Fibroblast of lung (primary cell): ENCODE data around the gene SRGAP2B. TPM values are rescaled to one million over a fixed set of nuclear protein-coding genes. Genes with fewer than 3 reads are reported as not detected.
"Not testable (repeated sequence)": the region's sequence is repeated elsewhere in the genome, so short reads cannot be mapped to it uniquely, and the experiment has no call there.

Source experiments
- DNase-seq, 2 donors: peaks; one replicate each; pipeline versions ENCODE4 v3.0.0 to v3.0.0-alpha.2; 2010; ENCODE audit warnings: low read depth in 2 of 2
- H2AFZ ChIP-seq: 2 replicates; pipeline ENCODE4 v1.5.1; 2012; ENCODE audit warnings: low read length, control low read depth, inconsistent platforms
- H3K27ac ChIP-seq: 2 replicates; pipeline ENCODE4 v1.5.1; 2011; ENCODE audit warnings: low read length, control low read depth; ENCODE audit not compliant: insufficient read depth
- H3K27me3 ChIP-seq: 2 replicates; pipeline ENCODE4 v1.5.1; 2011; ENCODE audit warnings: mild to moderate bottlenecking, low read length; ENCODE audit not compliant: control insufficient read depth, insufficient read depth
- H3K36me3 ChIP-seq: 2 replicates; pipeline ENCODE4 v1.5.1; 2011; ENCODE audit warnings: low read length; ENCODE audit not compliant: control insufficient read depth, insufficient read depth
- H3K4me1 ChIP-seq: 2 replicates; pipeline ENCODE4 v1.5.1; 2011; ENCODE audit warnings: low read length; ENCODE audit not compliant: control insufficient read depth, insufficient read depth; ENCODE audit errors: extremely low read depth
- H3K4me2 ChIP-seq: 2 replicates; pipeline ENCODE4 v1.5.1; 2011; ENCODE audit warnings: low read length, control low read depth; ENCODE audit not compliant: insufficient read depth; ENCODE audit errors: extremely low read depth
- H3K4me3 ChIP-seq, 4 experiments: fragments of 200-600 bp in 1 of 4; sonication (generic) in 1 of 4; replicated peaks in 1 of 4; 2 replicates each; pipeline ENCODE4 v1.5.1; 2011 to 2016; ENCODE audit warnings: low read length in 4 of 4, low read depth in 3 of 4, mild to moderate bottlenecking in 3 of 4, control low read depth in 2 of 4, inconsistent platforms in 1 of 4, mixed read lengths in 1 of 4; ENCODE audit not compliant: insufficient read depth in 1 of 4; ENCODE audit errors: control extremely low read depth in 1 of 4
- H3K79me2 ChIP-seq: 2 replicates; pipeline ENCODE4 v1.5.1; 2012; ENCODE audit warnings: mild to moderate bottlenecking, low read length, inconsistent platforms; ENCODE audit not compliant: control insufficient read depth, insufficient read depth
- H3K9ac ChIP-seq: 2 replicates; pipeline ENCODE4 v1.5.1; 2011; ENCODE audit warnings: mild to moderate bottlenecking, low read length, control low read depth; ENCODE audit not compliant: insufficient read depth
- H3K9me3 ChIP-seq: 2 replicates; pipeline ENCODE4 v1.5.1; 2012; ENCODE audit warnings: low read depth, low read length; ENCODE audit not compliant: control insufficient read depth, insufficient read depth
- H4K20me1 ChIP-seq: 2 replicates; pipeline ENCODE4 v1.5.1; 2011; ENCODE audit warnings: low read length; ENCODE audit not compliant: control insufficient read depth, insufficient read depth; ENCODE audit errors: extremely low read depth
- polyA plus RNA-seq, 2 donors: library from polyadenylated mRNA; depleted of rRNA in 1 of 2; stranded (reverse) in 1 of 2; unstranded in 1 of 2; fragments of >200 nt; gene quantifications; 2 replicates each; pipeline ENCODE4 v1.2.1, GENCODE V29; 2011 to 2012; ENCODE audit warnings: missing spikeins in 1 of 2
- total RNA-seq: library from RNA; depleted of rRNA; stranded (reverse); fragments of >200 nt; gene quantifications from 2 replicates; pipeline ENCODE4 v1.2.1, GENCODE V29; 2014

The SRGAP2B gene
- total and polyA plus RNA-seq, 2 donors (not counting 1 experiment from before 2014, with no cell fraction given): 24.8 to 32.7 TPM

DNA sequence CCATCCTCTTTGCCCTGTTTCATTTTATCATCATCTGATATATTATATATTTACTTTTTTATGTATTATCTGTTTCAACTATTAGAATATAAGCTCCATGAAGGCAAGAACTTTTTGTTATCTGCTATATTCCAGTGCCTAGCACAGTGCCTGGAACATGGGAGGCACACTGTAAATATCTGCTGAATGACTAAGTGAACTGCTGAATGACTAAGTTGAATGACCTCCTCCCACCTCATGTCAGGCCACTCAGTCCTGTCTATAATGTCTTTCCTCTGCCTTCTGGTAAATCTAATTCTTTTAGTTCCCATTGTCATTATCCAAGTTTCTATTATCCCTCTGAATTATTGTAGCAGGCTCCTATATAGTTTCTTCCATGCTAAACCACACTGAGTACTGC, 156.5 kb downstream of the SRGAP2B start:
- H3K4me1 ChIP-seq, DNase-seq, H3K4me3 ChIP-seq, H3K27ac ChIP-seq, H3K4me2 ChIP-seq, H3K36me3 ChIP-seq, H4K20me1 ChIP-seq, H2AFZ ChIP-seq, H3K27me3 ChIP-seq, H3K9me3 ChIP-seq, H3K9ac ChIP-seq, H3K79me2 ChIP-seq: not testable (repeated sequence)

DNA sequence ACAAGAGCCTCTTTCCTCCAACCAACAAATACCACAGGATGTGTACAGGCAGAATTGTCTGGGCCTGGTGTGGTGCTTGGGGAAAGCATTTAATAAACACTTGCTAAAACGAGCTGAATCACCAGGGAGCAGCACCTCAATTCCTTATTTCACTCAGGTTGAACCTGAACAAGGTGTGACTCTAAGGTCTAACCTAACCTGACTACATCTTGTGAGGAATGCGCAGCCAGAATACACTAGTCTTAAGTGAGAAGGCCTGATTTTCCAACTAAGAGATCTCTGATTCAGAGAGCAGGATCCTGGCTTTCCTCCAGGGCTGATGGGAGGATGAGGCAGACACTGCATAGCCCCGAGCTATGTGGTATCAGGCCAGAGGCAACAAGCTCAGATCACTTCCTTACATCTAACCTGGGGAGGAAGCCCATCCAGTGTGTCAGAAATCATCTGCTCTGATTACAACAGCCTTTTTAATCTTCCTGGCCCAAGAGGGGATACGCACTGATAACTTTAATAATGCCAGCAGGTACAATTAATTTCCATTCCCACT, 158.9 kb downstream of the SRGAP2B start:
- not testable (repeated sequence) for H3K27ac ChIP-seq, H3K9me3 ChIP-seq, H3K36me3 ChIP-seq, H4K20me1 ChIP-seq, H3K4me1 ChIP-seq, H3K4me2 ChIP-seq, H3K79me2 ChIP-seq, DNase-seq, H3K27me3 ChIP-seq, H2AFZ ChIP-seq, H3K9ac ChIP-seq, H3K4me3 ChIP-seq

DNA sequence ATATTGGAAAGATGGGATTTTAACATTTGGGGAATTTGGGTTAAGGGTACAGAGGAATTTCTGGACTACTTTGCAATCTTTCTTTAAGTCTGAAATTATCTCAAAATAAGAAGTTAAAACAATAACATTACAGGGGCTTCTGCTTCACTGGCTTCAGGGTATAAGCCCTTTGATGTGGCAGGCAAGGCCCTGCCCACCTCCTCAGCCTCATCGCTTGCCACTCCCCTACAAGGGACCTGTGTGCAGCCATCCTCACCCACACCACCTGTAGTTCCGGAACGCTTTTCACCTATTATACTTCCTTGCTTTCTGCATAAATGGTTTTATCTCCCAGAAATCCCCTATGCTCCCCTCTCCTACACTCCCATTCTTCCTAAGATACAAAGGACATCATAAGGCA, 159.8 kb downstream of the SRGAP2B start:
- not testable (repeated sequence) for H3K9me3 ChIP-seq, H3K9ac ChIP-seq, DNase-seq, H4K20me1 ChIP-seq, H3K79me2 ChIP-seq, H3K27ac ChIP-seq, H3K27me3 ChIP-seq, H2AFZ ChIP-seq, H3K4me3 ChIP-seq, H3K36me3 ChIP-seq, H3K4me1 ChIP-seq, H3K4me2 ChIP-seq

DNA sequence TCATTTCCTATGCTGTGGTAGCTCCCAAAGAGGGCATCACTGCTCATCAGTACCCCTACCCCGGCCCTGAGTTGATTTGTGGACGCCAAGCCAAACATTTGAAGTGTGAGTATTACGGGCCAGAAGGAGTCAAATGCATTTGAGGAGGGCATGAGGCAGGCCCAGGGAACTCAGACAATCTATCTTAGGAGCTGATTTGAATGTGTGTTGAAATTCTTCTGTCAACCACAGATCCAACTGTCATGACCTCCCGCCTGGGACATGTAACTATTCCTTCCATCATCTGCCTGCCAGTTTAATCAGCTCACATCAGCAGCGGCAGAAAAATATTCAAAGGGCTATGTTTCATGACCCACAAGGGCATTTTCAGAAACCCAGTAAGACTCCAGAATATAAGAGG, 162.1 kb downstream of the SRGAP2B start:
- not testable (repeated sequence) for H3K79me2 ChIP-seq, H2AFZ ChIP-seq, H3K27ac ChIP-seq, H4K20me1 ChIP-seq, DNase-seq, H3K9ac ChIP-seq, H3K4me3 ChIP-seq, H3K9me3 ChIP-seq, H3K27me3 ChIP-seq, H3K36me3 ChIP-seq, H3K4me1 ChIP-seq, H3K4me2 ChIP-seq

DNA sequence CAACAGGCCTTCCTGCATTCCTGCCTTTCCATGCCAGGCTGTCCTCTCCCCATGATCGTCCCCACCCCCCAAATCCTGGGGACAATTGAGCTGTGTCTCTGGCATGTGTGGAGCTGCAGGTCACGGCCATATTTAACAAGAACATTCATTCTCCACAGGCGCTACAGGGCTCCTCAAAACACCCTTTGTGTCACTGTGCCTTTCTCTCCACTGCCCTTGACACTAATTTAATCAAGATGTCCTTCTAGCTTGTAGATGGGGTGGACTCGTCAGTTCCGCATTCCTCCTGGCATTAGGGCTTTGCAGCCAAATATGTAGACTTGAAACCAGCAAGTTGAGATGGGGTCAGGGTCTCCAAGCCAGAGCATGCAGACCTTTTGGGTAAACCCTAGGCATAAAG, 163.0 kb downstream of the SRGAP2B start:
- H3K4me1 ChIP-seq, H3K9me3 ChIP-seq, H3K4me3 ChIP-seq, H3K27ac ChIP-seq, H4K20me1 ChIP-seq, H3K27me3 ChIP-seq, H3K4me2 ChIP-seq, H2AFZ ChIP-seq, H3K36me3 ChIP-seq, H3K79me2 ChIP-seq, H3K9ac ChIP-seq: not testable (repeated sequence)
- DNase-seq: peak in 1 of 2 donors; percentile 7

DNA sequence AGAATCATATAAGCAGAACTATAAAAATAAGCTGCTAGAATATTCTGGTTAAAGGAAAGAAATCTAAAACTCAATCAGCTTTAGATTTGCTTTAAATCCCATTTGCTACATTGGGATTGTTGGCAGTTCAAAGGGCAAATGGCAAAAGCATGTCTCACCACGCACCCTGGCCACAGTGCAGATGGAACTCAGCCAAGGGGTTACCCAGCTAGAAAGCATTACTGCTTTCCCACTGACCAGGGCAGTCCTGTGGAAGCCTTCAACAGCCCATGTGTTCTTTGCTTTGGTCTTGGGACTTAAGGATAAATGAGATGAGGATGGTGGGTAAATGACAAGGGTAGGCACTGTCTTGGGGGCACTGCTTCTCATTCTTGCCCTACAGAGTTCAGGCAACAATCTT, 163.6 kb downstream of the SRGAP2B start:
- H3K4me2 ChIP-seq, H3K9ac ChIP-seq, H3K36me3 ChIP-seq, H3K79me2 ChIP-seq, DNase-seq, H2AFZ ChIP-seq, H3K4me3 ChIP-seq, H3K27me3 ChIP-seq, H3K4me1 ChIP-seq, H3K9me3 ChIP-seq, H4K20me1 ChIP-seq, H3K27ac ChIP-seq: not testable (repeated sequence)

DNA sequence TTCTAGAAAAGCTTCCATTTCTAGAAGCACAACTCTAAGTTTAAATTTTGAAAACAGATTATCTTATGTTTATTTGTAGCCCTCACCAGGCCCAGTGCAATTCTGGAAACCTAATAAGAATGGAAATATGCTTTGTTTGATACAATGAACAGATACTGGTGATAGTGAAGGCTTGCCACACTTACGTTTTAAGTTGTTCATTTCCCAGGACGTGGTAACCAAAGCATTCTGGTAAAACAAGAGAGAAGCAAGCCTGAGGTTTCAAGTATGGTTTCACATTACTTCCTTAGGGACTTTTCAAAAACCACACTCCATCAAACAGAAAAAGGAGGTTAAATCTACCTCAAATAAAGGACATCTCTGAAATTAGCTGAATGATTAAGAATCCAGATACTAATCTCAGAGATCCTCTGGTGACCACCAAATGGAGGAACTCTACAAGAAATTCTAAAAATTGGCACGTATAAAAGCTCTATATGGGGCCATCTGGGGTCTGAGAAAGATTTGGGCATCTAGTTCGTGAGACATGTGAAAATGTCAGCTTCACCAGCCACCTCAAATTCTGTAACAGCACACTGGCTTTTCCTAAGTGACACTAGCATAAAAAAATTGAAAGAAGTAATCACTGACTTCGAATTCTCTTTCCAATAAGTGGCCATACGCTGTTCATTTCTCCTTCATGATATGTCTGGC, 164.9 kb downstream of the SRGAP2B start:
- not testable (repeated sequence) for H3K4me2 ChIP-seq, H4K20me1 ChIP-seq, H3K36me3 ChIP-seq, H3K79me2 ChIP-seq, H3K27me3 ChIP-seq, H2AFZ ChIP-seq, H3K27ac ChIP-seq, DNase-seq, H3K9ac ChIP-seq, H3K4me1 ChIP-seq, H3K4me3 ChIP-seq, H3K9me3 ChIP-seq
